HCT116 (cell line): ENCODE data around the gene RAVER2. TPM values are rescaled to one million over a fixed set of nuclear protein-coding genes. Genes with fewer than 3 reads are reported as not detected.

Experiments used
- ATAC-seq: fragments of 200-7000 bp; cut with Tn5 transposase; 2 replicates; pipeline ENCODE4 v1.9.1; 2020; ENCODE audit warnings: mild to moderate bottlenecking, moderate library complexity
- BruUV-seq: library from RNA; stranded (reverse); fragments of 400-500 nt; replicated peaks from 2 replicates; lab custom pipeline; 2021; lab: Mats Ljungman, UMichigan
- CTCF ChIA-PET: fragments of 300-600 bp; sonication (Branson Sonifier 250); formaldehyde crosslinking; loops from one replicate; lab custom pipeline; 2021; ENCODE audit warnings: antibody characterized with exemption; lab: Charles Lee
- POLR2A ChIA-PET: fragments of 300-600, 350-600 bp; sonication (Branson Sonifier 250); formaldehyde crosslinking; loops from one replicate; lab custom pipeline; 2021; ENCODE audit warnings: antibody characterized with exemption; lab: Charles Lee
- RAD21 ChIA-PET, 2 experiments: fragments of 300-600 bp; sonication (Branson Sonifier 250); formaldehyde crosslinking; loops; one replicate each; lab custom pipeline; 2023; ENCODE audit warnings: low total read pairs in 2 of 2; ENCODE audit not compliant: uncharacterized antibody in 2 of 2, unreplicated experiment in 2 of 2, low non-redundant PET in 1 of 2; lab: Charles Lee
- DNase-seq: peaks from one replicate; pipeline ENCODE4 v3.0.0-alpha.2; 2010; ENCODE audit warnings: low read depth, low spot score
- H2AFZ ChIP-seq: fragments of 200-600 bp; shearing (Covaris generic), sonication (generic); 2 replicates; pipeline ENCODE4 v1.6.1; 2017; ENCODE audit warnings: low read depth, mixed run types, mixed read lengths, antibody characterized with exemption, low read length; ENCODE audit not compliant: poor library complexity, severe bottlenecking
- H3K27ac ChIP-seq: 2 replicates; pipeline ENCODE4 v1.5.1; 2012; ENCODE audit warnings: low read depth, low read length
- H3K27me3 ChIP-seq: fragments of 200-600 bp; sonication (generic); 2 replicates; pipeline ENCODE4 v1.6.1; 2016; ENCODE audit warnings: mixed run types, low read length, mixed read lengths; ENCODE audit not compliant: insufficient read depth
- H3K36me3 ChIP-seq, 2 experiments: fragments of 200-500 bp in 1 of 2; fragments of 200-600 bp in 1 of 2; sonication (Bioruptor generic) in 1 of 2; sonication (generic) in 1 of 2; 2 replicates each; pipeline versions ENCODE4 v1.5.1 to v1.6.1; 2014 to 2016; ENCODE audit warnings: low read length in 2 of 2, inconsistent platforms in 1 of 2, mixed read lengths in 1 of 2, mixed run types in 1 of 2; ENCODE audit not compliant: insufficient read depth in 2 of 2, control insufficient read depth in 1 of 2
- H3K4me1 ChIP-seq, 2 experiments: fragments of 200-600 bp in 1 of 2; sonication (generic) in 1 of 2; 2 replicates each; pipeline versions ENCODE4 v1.5.1 to v1.6.1; 2012 to 2017; ENCODE audit warnings: low read length in 2 of 2, inconsistent platforms in 1 of 2, mild to moderate bottlenecking in 1 of 2, mixed read lengths in 1 of 2, mixed run types in 1 of 2, moderate library complexity in 1 of 2; ENCODE audit not compliant: insufficient read depth in 2 of 2, control insufficient read depth in 1 of 2
- H3K4me2 ChIP-seq: fragments of 200-600 bp; sonication (generic); 2 replicates; pipeline ENCODE4 v1.6.1; 2017; ENCODE audit warnings: mixed run types, low read length, mixed read lengths
- H3K4me3 ChIP-seq, 2 experiments: fragments of 200-600 bp in 1 of 2; sonication (generic) in 1 of 2; replicated peaks in 1 of 2; 2 replicates each; pipeline ENCODE4 v1.5.1; 2011 to 2016; ENCODE audit warnings: low read length in 2 of 2, control low read depth in 1 of 2, low read depth in 1 of 2, mild to moderate bottlenecking in 1 of 2, mixed read lengths in 1 of 2, mixed run types in 1 of 2
- H3K79me2 ChIP-seq: fragments of 200-600 bp; sonication (generic); 2 replicates; pipeline ENCODE4 v1.6.1; 2017; ENCODE audit warnings: mild to moderate bottlenecking, mixed run types, low read length, moderate library complexity, mixed read lengths; ENCODE audit not compliant: insufficient read depth
- H3K9ac ChIP-seq: fragments of 200-600 bp; sonication (generic); 2 replicates; pipeline ENCODE4 v1.6.1; 2016; ENCODE audit warnings: low read length, mixed read lengths
- H3K9me2 ChIP-seq: fragments of 200-600 bp; sonication (generic), shearing (Covaris generic); 2 replicates; pipeline ENCODE4 v1.6.1; 2017; ENCODE audit warnings: mixed run types, mild to moderate bottlenecking, moderate library complexity; ENCODE audit not compliant: insufficient read depth
- H3K9me3 ChIP-seq, 2 experiments: fragments of 200-500 bp in 1 of 2; fragments of 200-600 bp in 1 of 2; sonication (Bioruptor generic) in 1 of 2; sonication (generic) in 1 of 2; 2 replicates each; pipeline ENCODE4 v1.6.1; 2014 to 2017; ENCODE audit warnings: low read length in 2 of 2, mixed read lengths in 2 of 2, inconsistent platforms in 1 of 2, low read depth in 1 of 2, mild to moderate bottlenecking in 1 of 2, mixed run types in 1 of 2, moderate library complexity in 1 of 2; ENCODE audit not compliant: control insufficient read depth in 1 of 2, insufficient read depth in 1 of 2
- H4K20me1 ChIP-seq: fragments of 200-600 bp; sonication (generic), shearing (Covaris generic); 2 replicates; pipeline ENCODE4 v1.6.1; 2017; ENCODE audit warnings: mixed run types, mild to moderate bottlenecking, moderate library complexity; ENCODE audit not compliant: insufficient read depth
- CTCF ChIP-seq, 3 experiments: fragments of 200-600 bp in 1 of 3; sonication (generic) in 1 of 3; IDR thresholded peaks in 2 of 3; conservative IDR thresholded peaks in 1 of 3; 2 replicates each; pipeline ENCODE4 v1.5.1; 2012 to 2017; ENCODE audit warnings: low read depth in 2 of 3, low read length in 2 of 3, antibody characterized with exemption in 1 of 3, borderline replicate concordance in 1 of 3, control low read depth in 1 of 3, mild to moderate bottlenecking in 1 of 3, mixed read lengths in 1 of 3, mixed run types in 1 of 3, moderate library complexity in 1 of 3; ENCODE audit not compliant: insufficient read depth in 1 of 3
- EGR1 ChIP-seq: IDR thresholded peaks from 2 replicates; pipeline ENCODE4 v1.6.1; 2012; ENCODE audit warnings: low read depth
- EZH2phosphoT487 ChIP-seq: fragments of 200-600 bp; IDR thresholded peaks from 2 replicates; pipeline ENCODE4 v1.6.1; 2018; ENCODE audit warnings: antibody characterized with exemption, borderline replicate concordance
- JUND ChIP-seq: IDR thresholded peaks from 2 replicates; pipeline ENCODE4 v1.6.1; 2012
- MAX ChIP-seq: IDR thresholded peaks from 2 replicates; pipeline ENCODE4 v1.6.1; 2012
- POLR2AphosphoS5 ChIP-seq: IDR thresholded peaks from 2 replicates; pipeline ENCODE4 v1.6.1; 2011; ENCODE audit warnings: mild to moderate bottlenecking, low read depth, low read length, moderate library complexity
- SP1 ChIP-seq: IDR thresholded peaks from 2 replicates; pipeline ENCODE4 v1.6.1; 2012; ENCODE audit warnings: low read depth
- intact Hi-C: fragments of 100-400 bp; cut with micrococcal nuclease; formaldehyde crosslinking; loops from 2 replicates; pipeline ENCODE4 v1.10.0; 2022
- total RNA-seq: library from RNA; stranded (reverse); gene quantifications from one replicate; pipeline ENCODE4 v1.2.1, GENCODE V29; 2021; ENCODE audit not compliant: unreplicated experiment

The RAVER2 gene
- total RNA-seq, 1 experiment from 2014 or later, result 23.2 TPM

GRCh38 chr1:64855557-64855956, 110.7 kb downstream of the RAVER2 start:
- CTCF ChIA-PET, result no interaction called here

GRCh38 chr1:64856553-64856952, 111.7 kb downstream of the RAVER2 start:
- Histone ChIP-seq H3K27ac (no peak overlapping the region), H3K4me3 (no peak overlapping the region), H3K36me3 (peaks cover 0 to 2% of the 10 kb centered on the region in 2 experiments; a peak in 2 of 4 replicates), H3K9me2 (no peaks in the 10 kb centered on the region), H3K4me1 (no peaks in the 10 kb centered on the region), H2AFZ (no peak overlapping the region), H3K9me3 (no peaks in the 10 kb centered on the region), H3K79me2 (no peaks in the 10 kb centered on the region), H3K27me3 (no peaks in the 10 kb centered on the region), H3K4me2 (no peak overlapping the region), H3K9ac (no peak overlapping the region), H4K20me1 (no peaks in the 10 kb centered on the region)
- peak; percentile 29; the same call in 1 of the 2 replicates for TF ChIP-seq MAX
- no peak for TF ChIP-seq EZH2phosphoT487
- RAD21 ChIA-PET, result no interaction called here
- POLR2A ChIA-PET, result no interaction called here
- ATAC-seq (no peak), DNase-seq (no peak)
- no TSS peak for BruUV-seq
- intact Hi-C loops, result no loop called here
- CTCF ChIA-PET, result no interaction called here

More at GRCh38 chr1:64855557-64855956, 110.7 kb downstream of the RAVER2 start:
- no peak for ATAC-seq
- no peaks in the 10 kb centered on the region for H4K20me1 ChIP-seq
- H3K9me3 ChIP-seq, result no peaks in the 10 kb centered on the region
- H3K9ac ChIP-seq, result no peak overlapping the region
- TF ChIP-seq JUND, result no peak
- TF ChIP-seq EGR1, result no peak
- no peak for TF ChIP-seq SP1
- no peak for TF ChIP-seq EZH2phosphoT487
- no peak for TF ChIP-seq POLR2AphosphoS5
- TF ChIP-seq CTCF (IDR thresholded peaks at IDR 0.05 in 2 of 3, conservative IDR thresholded peaks at IDR 0.05 in 1 of 3; ENCODE audit: borderline replicate concordance in 1 of 3, insufficient read depth in 1 of 3, low read depth in 2 of 3, low read length in 2 of 3), result no peak
- TF ChIP-seq, all 23 proteins: peak for 0
- BruUV-seq, result no TSS peak
- Histone ChIP-seq H3K9me2 (no peaks in the 10 kb centered on the region), H3K79me2 (no peaks in the 10 kb centered on the region), H3K27ac (no peak overlapping the region), H3K4me1 (no peaks in the 10 kb centered on the region), H3K36me3 (peaks cover 0 to 2% of the 10 kb centered on the region in 2 experiments; a peak in 2 of 4 replicates), H3K27me3 (no peaks in the 10 kb centered on the region), H2AFZ (no peak overlapping the region), H3K4me2 (no peak overlapping the region), H3K4me3 (no peak overlapping the region)
- DNase-seq, result no peak
- POLR2A ChIA-PET, result no interaction called here
- intact Hi-C loops, result no loop called here
- RAD21 ChIA-PET, result no interaction called here
